MV-4-11 (cell line): Measurements from ENCODE around the gene RTEL1.
"Not testable (repeated sequence)": the region's sequence is repeated elsewhere in the genome, so short reads cannot be mapped to it uniquely, and the experiment has no call there.

Experiments
- DNase-seq: peaks from one replicate; lab custom pipeline; 2025; lab: John Stamatoyannopoulos, UW

The RTEL1 gene

GRCh38 chr20:63718996-63719395, 60.9 kb downstream of the RTEL1 start:
- DNase-seq, result no peak

GRCh38 chr20:63722967-63723622, 65.0 kb downstream of the RTEL1 start:
- not testable (repeated sequence) for DNase-seq

DNA sequence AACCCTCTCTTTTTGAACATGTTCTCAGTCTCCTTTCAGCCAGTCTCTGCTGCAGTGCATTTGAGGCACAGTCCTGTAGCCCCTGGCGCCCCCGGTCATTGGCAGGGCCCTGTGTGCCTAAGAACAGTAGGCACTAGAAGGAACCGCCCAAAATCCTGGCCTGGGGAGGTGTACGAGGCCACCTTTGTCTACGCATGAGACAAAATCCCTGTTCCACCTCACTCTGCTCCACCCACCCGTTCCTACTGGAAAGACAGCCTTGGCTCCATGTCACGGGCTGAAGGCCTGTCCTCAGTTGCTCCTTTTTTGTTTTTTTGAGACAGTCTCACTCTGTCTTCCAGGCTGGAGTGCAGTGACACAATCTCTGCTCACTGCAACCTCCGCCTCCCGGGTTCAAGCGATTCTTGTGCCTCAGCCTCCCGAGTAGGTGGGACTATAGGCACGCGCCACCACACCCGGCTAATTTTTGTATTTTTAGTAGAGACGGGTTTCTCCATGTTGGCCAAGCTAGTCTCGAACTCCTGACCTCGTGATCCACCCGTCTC, 72.1 kb downstream of the RTEL1 start:
- not testable (repeated sequence) for DNase-seq

DNA sequence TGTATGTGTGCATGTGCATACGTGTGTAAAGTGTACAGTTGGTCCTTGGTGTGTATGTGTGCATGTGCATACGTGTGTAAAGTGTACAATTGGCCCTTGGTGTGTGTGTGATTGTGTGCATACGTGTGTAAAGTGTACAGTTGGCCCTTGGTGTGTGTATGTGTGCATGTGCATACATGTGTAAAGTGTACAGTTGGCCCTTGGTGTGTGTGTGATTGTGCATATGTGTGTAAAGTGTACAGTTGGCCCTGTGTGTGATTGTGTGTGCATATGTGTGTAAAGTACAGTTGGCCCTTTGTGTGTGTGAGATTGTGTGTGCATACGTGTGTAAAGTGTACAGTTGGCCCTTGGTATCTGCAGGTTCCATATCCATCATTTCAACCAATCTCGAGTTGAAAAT, 73.3 kb downstream of the RTEL1 start:
- DNase-seq, result no peak

DNA sequence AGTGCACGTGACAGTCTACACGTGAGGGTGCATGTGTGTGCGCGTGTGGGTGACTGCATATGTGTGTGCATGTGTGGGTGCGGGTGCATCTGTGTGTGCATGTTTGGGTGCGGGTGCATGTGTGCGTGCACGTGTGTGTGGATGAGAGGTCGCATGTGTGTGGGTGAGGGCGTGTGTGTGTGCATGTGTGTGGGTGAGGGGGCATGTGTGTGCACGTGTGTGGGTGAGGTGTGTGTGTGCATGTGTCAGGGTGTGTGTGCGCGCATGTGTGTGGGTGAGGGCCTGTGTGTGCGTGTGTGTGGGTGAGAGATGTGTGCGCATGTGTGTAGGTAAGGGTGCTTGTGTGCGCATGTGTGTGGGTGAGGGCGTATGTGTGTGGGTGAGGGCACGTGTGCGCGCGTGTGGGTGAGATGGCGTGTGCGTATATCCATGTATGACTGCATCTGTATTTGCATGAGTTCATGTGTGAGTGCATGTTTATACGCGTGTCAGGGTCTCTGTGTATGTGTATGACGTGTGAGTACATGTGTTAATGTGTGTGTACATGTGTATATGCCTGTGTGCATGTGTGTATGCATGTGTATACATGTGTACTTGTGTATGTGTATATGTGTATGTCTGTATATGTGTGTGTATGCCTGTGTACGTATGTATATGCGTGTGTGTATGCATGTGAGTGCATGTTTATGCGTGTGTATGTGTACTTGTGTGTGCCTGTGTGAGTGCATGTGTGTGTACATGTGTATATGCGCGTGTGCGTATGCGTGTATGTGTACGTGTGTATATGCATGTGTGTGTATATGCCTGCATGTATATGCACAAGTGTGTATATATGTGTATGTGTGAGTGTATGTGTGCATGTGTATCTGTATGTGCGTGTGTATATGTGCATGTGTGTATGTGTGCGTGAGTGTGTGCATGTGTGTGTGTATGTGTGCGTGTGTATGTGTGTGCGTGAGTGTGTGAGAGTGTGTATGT, 74.3 kb downstream of the RTEL1 start:
- no peak for DNase-seq

GRCh38 chr20:63733117-63733516, 75.0 kb downstream of the RTEL1 start:
- no peak for DNase-seq

GRCh38 chr20:63733579-63734081, 75.5 kb downstream of the RTEL1 start:
- no peak for DNase-seq

DNA sequence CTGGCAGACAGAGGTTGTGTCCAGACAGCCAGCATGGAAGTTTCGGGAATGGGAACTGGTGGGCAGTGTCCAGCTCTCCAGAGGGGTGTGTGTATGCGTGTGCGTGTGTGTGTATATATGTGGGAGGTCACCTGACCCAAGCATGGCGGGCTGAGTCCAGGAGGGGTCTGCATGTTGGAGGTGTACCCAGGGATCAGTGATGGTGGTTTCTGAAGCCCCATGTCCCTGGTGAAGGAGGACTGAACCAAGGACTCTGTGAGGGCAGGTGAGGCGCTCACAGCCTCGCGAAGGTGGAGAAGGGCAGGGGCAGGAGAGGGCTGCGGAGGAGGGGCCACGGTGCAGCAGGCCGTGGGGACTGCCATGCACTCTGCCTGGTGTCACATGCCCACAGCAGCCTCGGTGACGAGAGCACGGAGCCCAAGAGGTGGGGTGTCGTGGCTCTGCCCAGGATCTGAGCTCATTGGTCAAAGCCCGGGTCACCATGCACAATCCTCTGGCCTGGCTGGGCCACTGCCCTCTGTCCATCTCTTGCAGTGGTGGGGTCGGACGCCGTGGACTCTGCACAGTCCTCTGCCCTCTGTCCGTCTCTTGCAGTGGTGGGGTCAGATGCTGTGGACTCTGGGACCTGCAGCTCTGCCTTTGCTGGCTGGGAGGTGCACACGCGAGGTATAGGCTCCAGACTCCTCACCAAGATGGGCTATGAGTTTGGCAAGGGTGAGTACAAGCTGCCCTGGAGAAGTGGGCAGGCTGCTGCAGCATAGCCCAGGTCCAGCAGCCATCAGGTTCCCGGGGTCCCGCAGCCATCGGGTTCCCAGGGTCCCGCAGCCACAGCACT, 76.2 kb downstream of the RTEL1 start:
- DNase-seq, result no peak

DNA sequence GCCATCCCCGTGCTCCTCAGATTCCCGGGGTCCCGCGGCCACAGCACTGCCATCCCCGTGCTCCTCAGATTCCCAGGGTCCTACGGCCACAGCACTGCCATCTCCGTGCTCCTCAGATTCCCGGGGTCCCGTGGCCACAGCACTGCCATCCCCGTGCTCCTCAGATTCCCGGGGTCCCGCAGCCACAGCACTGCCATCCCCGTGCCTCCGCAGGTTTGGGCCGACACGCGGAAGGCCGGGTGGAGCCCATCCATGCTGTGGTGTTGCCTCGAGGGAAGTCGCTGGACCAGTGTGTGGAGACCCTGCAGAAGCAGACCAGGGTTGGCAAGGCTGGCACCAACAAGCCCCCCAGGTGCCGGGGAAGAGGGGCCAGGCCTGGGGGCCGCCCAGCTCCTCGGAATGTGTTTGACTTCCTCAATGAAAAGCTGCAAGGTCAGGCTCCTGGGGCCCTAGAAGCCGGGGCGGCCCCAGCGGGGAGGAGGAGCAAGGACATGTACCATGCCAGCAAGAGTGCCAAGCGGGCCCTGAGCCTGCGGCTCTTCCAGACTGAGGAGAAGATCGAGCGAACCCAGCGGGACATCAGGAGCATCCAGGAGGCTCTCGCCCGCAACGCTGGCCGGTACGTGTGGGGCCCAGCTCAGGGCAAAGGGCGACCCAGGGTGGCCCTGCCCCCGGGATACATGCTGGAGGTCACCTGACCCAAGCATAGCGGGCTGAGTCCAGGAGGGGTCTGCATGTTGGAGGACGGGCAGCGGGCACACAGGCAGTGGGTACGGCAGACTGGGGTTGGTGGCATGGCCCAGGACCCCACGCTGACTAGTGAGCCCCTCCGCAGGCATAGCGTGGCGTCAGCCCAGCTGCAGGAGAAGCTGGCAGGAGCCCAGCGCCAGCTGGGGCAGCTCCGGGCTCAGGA, 77.1 kb downstream of the RTEL1 start:
- DNase-seq, result no peak

GRCh38 chr20:63735859-63736718, 78.0 kb downstream of the RTEL1 start, which contains the start of gene LIME1:
Gene LIME1 (plus strand): TSS chr20:63736664. CDS start chr20:63737550, 886 bp downstream.
- DNase-seq, result no peak

- DNase-seq, result no peak
Observed at GRCh38 chr20:63736893-63737694, 79.0 kb downstream of the RTEL1 start.

- DNase-seq, result no peak
Observed at GRCh38 chr20:63737695-63737944, 79.5 kb downstream of the RTEL1 start.

- DNase-seq, result no peak
Observed at GRCh38 chr20:63737945-63738686, 80.0 kb downstream of the RTEL1 start.

DNA sequence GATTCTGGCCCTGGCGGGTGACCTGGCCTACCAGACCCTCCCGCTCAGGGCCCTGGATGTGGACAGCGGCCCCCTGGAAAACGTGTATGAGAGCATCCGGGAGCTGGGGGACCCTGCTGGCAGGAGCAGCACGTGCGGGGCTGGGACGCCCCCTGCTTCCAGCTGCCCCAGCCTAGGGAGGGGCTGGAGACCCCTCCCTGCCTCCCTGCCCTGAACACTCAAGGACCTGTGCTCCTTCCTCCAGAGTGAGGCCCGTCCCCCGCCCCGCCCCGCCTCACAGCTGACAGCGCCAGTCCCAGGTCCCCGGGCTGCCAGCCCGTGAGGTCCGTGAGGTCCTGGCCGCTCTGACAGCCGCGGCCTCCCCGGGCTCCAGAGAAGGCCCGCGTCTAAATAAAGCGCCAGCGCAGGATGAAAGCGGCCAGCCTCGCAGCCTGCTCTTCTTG, 80.6 kb downstream of the RTEL1 start:
- DNase-seq, result no peak

- peak; percentile 62 for DNase-seq
Observed at GRCh38 chr20:63739130-63740069, 81.3 kb downstream of the RTEL1 start, which contains the start of gene SLC2A4RG. Gene SLC2A4RG (plus strand): TSS chr20:63739776. CDS start chr20:63739913, 137 bp downstream.

- peak; percentile 31 for DNase-seq
Observed at GRCh38 chr20:63740070-63740626, 82.0 kb downstream of the RTEL1 start.
